Left ventricle myocardium inferior (tissue), 1 donor: Measurements from ENCODE around the gene FGF16. TPM values are rescaled to one million over a fixed set of nuclear protein-coding genes. Genes with fewer than 3 reads are reported as not detected.

Experiments used
- DNase-seq: peaks from one replicate; pipeline ENCODE4 v3.0.0-alpha.2; 2020
- H3K27ac ChIP-seq: fragments of 200-600 bp; replicated peaks from 2 replicates; pipeline ENCODE4 v1.8.0; 2021
- H3K27me3 ChIP-seq: fragments of 200-600 bp; 2 replicates; pipeline ENCODE4 v1.8.0; 2021; ENCODE audit warnings: low read depth
- H3K36me3 ChIP-seq: fragments of 200-600 bp; 2 replicates; pipeline ENCODE4 v1.8.0; 2021
- H3K4me1 ChIP-seq: fragments of 200-600 bp; 2 replicates; pipeline ENCODE4 v1.8.0; 2021
- H3K4me3 ChIP-seq: fragments of 200-600 bp; 2 replicates; pipeline ENCODE4 v1.8.0; 2021; ENCODE audit warnings: mild to moderate bottlenecking, moderate library complexity
- H3K9me3 ChIP-seq: fragments of 200-600 bp; replicated peaks from 2 replicates; pipeline ENCODE4 v1.8.0; 2021
- CTCF ChIP-seq: fragments of 200-600 bp; IDR thresholded peaks from 2 replicates; pipeline ENCODE4 v1.8.0; 2021; ENCODE audit warnings: antibody characterized with exemption, mild to moderate bottlenecking, borderline replicate concordance
- intact Hi-C: fragments of 100-400 bp; cut with micrococcal nuclease; formaldehyde crosslinking; loops from one replicate; pipeline ENCODE4 v1.11.0; 2022
- total RNA-seq: library from RNA; stranded (reverse); fragmentation: NEBNext Ultra II Directional; extraction: Animal tissue kit (Norgen Biotek cat#: 25700); gene quantifications from one replicate; pipeline ENCODE4 v1.2.1, GENCODE V29; 2021
- donor health status: DM: no; HTN: yes; CAD: no; lungs with severe emphysema.

FGF16 gene
- total RNA-seq, 1 donor from 2014 or later = 0.14 TPM

DNA sequence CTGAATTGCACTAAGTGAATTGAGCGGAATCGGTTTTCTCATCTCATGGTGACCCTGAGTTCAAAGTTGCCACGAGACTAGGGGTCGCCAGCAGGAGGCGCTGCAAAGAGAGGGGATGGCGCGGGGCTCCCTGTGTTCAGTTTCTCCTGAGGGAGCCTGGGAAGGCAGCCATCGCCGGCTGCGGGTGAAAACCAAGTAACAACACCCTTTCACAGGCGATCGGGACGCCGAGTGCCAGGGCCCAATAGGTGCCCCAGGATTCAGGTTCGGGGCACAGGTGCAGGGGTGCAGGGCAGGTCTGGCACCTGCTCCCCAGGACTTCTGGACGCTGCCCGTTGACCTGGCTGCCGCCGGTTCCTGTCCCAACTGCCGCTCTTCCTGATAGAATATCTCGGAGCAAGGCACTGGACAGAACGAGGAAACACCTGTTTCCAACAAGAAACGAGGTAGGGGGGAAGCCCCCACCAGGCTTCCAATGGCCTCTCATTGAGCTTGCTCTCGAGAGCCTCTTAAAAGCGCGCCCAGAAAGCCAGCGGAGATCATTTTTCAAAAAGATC, 1.1 kb upstream of the FGF16 start:
- Histone ChIP-seq H3K27ac (no peak overlapping the region), H3K4me3 (peak overlapping the region; percentile 61), H3K27me3 (no peaks in the 10 kb centered on the region), H3K4me1 (peaks cover 16% of the 10 kb centered on the region), H3K9me3 (no peaks in the 10 kb centered on the region), H3K36me3 (no peaks in the 10 kb centered on the region)
- TF ChIP-seq CTCF = peak; percentile 36
- peak; percentile 14 for DNase-seq
- intact Hi-C loops = no loop called here

- peak overlapping the region; percentile 61 for H3K4me3 ChIP-seq
- H3K27ac ChIP-seq = no peak overlapping the region
- intact Hi-C loops = no loop called here
Measured at GRCh38 chrX:77447653-77448569, 722 bp downstream of the FGF16 start.

GRCh38 chrX:77450415-77450814, 3.2 kb downstream of the FGF16 start:
- Histone ChIP-seq H3K4me1 (peaks cover 16% of the 10 kb centered on the region), H3K4me3 (no peak overlapping the region), H3K27ac (no peak overlapping the region), H3K9me3 (no peaks in the 10 kb centered on the region), H3K36me3 (no peaks in the 10 kb centered on the region), H3K27me3 (no peaks in the 10 kb centered on the region)
- TF ChIP-seq CTCF = no peak
- intact Hi-C loops = no loop called here
- DNase-seq = no peak

More at GRCh38 chrX:77447653-77448569, 722 bp downstream of the FGF16 start:
- Histone ChIP-seq H3K9me3 (no peaks in the 10 kb centered on the region), H3K4me1 (peaks cover 16% of the 10 kb centered on the region), H3K36me3 (no peaks in the 10 kb centered on the region), H3K27me3 (no peaks in the 10 kb centered on the region)
- TF ChIP-seq CTCF = no peak
- DNase-seq = no peak

DNA sequence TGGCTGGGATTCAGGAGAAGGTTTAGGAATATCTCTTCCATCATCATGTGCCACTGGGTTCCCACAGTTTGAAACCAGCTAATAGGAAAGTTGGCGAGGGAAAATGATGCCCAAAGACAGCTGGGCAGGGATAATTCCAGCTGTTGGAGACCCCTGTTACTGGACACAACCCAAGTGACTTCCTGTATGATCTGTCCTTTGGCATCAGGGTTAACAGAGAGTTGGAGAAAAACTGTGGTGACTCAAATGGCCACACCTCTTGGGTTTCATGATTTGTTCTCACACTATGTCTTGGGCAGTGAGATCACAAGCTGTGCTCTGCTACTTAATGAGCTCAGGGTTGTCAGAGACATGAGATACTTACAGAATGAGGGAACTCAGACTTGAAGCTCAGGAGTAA, 3.8 kb downstream of the FGF16 start:
- TF ChIP-seq CTCF = no peak
- intact Hi-C loops = no loop called here
- no peak overlapping the region for H3K27ac ChIP-seq
- H3K4me1 ChIP-seq = peaks cover 11% of the 10 kb centered on the region
- H3K27me3 ChIP-seq = no peaks in the 10 kb centered on the region
- H3K36me3 ChIP-seq = no peaks in the 10 kb centered on the region
- no peaks in the 10 kb centered on the region for H3K9me3 ChIP-seq
- no peak for DNase-seq
- no peak overlapping the region for H3K4me3 ChIP-seq

GRCh38 chrX:77453190-77453589, 6.0 kb downstream of the FGF16 start:
- no peak for DNase-seq
- intact Hi-C loops = no loop called here
- Histone ChIP-seq H3K27ac (no peak overlapping the region), H3K36me3 (no peaks in the 10 kb centered on the region), H3K9me3 (no peaks in the 10 kb centered on the region), H3K4me3 (no peak overlapping the region), H3K27me3 (no peaks in the 10 kb centered on the region), H3K4me1 (no peaks in the 10 kb centered on the region)
- no peak for TF ChIP-seq CTCF
